Thyroid gland (tissue), 4 donors: Measurements from ENCODE around the gene TGFA.

ENCODE experiments used
- CTCF ChIP-seq, 6 experiments: fragments of 200-600 bp in 3 of 6; fragments of 450-650 bp in 3 of 6; sonication (generic) in 3 of 6; IDR thresholded peaks; one replicate each; pipeline ENCODE4 v1.5.1; 2016 to 2019; ENCODE audit warnings: antibody characterized with exemption in 6 of 6, mild to moderate bottlenecking in 2 of 6, inconsistent platforms in 1 of 6, moderate library complexity in 1 of 6
- POLR2A ChIP-seq, 2 donors: fragments of 450-650 bp; IDR thresholded peaks; one replicate each; pipeline ENCODE4 v1.6.1; 2017; ENCODE audit warnings: antibody characterized with exemption in 2 of 2, mild to moderate bottlenecking in 2 of 2, moderate library complexity in 1 of 2

- TF ChIP-seq POLR2A (IDR thresholded peaks at IDR 0.05) (no peak), CTCF (IDR thresholded peaks at IDR 0.05) (no peak)
Observed at GRCh38 chr2:70556608-70557007, 3.0 kb upstream of the TGFA start.
